CD4-positive, alpha-beta memory T cell (primary cell): Measurements from ENCODE around the gene GPT2. TPM values are rescaled to one million over a fixed set of nuclear protein-coding genes. Genes with fewer than 3 reads are reported as not detected.
"Not testable (repeated sequence)": the region's sequence is repeated elsewhere in the genome, so short reads cannot be mapped to it uniquely, and the experiment has no call there.

Source experiments
- CTCF ChIA-PET: fragments of 350-600 bp; sonication (Branson Sonifier 250); formaldehyde crosslinking; loops from one replicate; lab custom pipeline; 2021; ENCODE audit warnings: inconsistent platforms; ENCODE audit not compliant: partially characterized antibody; lab: Charles Lee
- POLR2A ChIA-PET: fragments of 350-600 bp; sonication (Branson Sonifier 250); formaldehyde crosslinking; loops from one replicate; lab custom pipeline; 2021; ENCODE audit not compliant: partially characterized antibody; lab: Charles Lee
- DNase-seq, 5 donors: peaks; one replicate each; pipeline versions ENCODE4 v3.0.0 to v3.0.0-alpha.2; 2020 to 2022; ENCODE audit warnings: mixed read lengths in 1 of 5
- H3K27ac ChIP-seq: one replicate; pipeline ENCODE4 v1.7.0; 2013; ENCODE audit warnings: low read depth, low read length
- H3K27me3 ChIP-seq: 2 replicates; pipeline ENCODE4 v1.7.0; 2013; ENCODE audit warnings: mild to moderate bottlenecking, low read length, moderate library complexity; ENCODE audit not compliant: insufficient read depth
- H3K36me3 ChIP-seq: 2 replicates; pipeline ENCODE4 v1.7.0; 2013; ENCODE audit warnings: mild to moderate bottlenecking, low read length, moderate library complexity; ENCODE audit not compliant: insufficient read depth
- H3K4me1 ChIP-seq: 2 replicates; pipeline ENCODE4 v1.7.0; 2013; ENCODE audit warnings: mild to moderate bottlenecking, low read length, moderate library complexity; ENCODE audit not compliant: insufficient read depth
- H3K4me3 ChIP-seq, 2 donors: one replicate each; pipeline ENCODE4 v1.7.0; 2013; ENCODE audit warnings: low read length in 2 of 2, mild to moderate bottlenecking in 1 of 2
- H3K9me3 ChIP-seq, 2 donors: one replicate each; pipeline ENCODE4 v1.7.0; 2013; ENCODE audit warnings: low read length in 2 of 2, control low read depth in 1 of 2; ENCODE audit not compliant: control insufficient read depth in 1 of 2
- H3K27ac Mint-ChIP-seq, 7 donors: one replicate each; pipeline ENCODE4 v1.8.0; 2020 to 2021; ENCODE audit warnings: mixed read lengths in 7 of 7, mild to moderate bottlenecking in 6 of 7, inconsistent platforms in 3 of 7, moderate library complexity in 3 of 7
- H3K27me3 Mint-ChIP-seq, 2 donors: one replicate each; pipeline ENCODE4 v1.8.0; 2020 to 2021; ENCODE audit warnings: mixed read lengths in 2 of 2
- H3K36me3 Mint-ChIP-seq, 2 donors: one replicate each; pipeline ENCODE4 v1.8.0; 2020 to 2021; ENCODE audit warnings: mixed read lengths in 2 of 2, inconsistent platforms in 1 of 2, mild to moderate bottlenecking in 1 of 2
- H3K4me1 Mint-ChIP-seq, 4 donors: one replicate each; pipeline ENCODE4 v1.8.0; 2020 to 2021; ENCODE audit warnings: mixed read lengths in 4 of 4, mild to moderate bottlenecking in 1 of 4
- H3K4me3 Mint-ChIP-seq, 8 donors: one replicate each; pipeline ENCODE4 v1.8.0; 2020 to 2021; ENCODE audit warnings: mixed read lengths in 8 of 8, mild to moderate bottlenecking in 7 of 8, moderate library complexity in 6 of 8, inconsistent platforms in 3 of 8
- H3K9me3 Mint-ChIP-seq, 8 donors: one replicate each; pipeline ENCODE4 v1.8.0; 2020 to 2021; ENCODE audit warnings: mixed read lengths in 8 of 8, mild to moderate bottlenecking in 5 of 8, inconsistent platforms in 3 of 8, moderate library complexity in 1 of 8
- intact Hi-C: fragments of 100-400 bp; cut with micrococcal nuclease; formaldehyde crosslinking; loops from one replicate; pipeline ENCODE4 v1.15.1; 2023
- polyA plus RNA-seq, 2 donors: library from polyadenylated mRNA; unstranded; fragments of 300-500 nt; fragmentation: Illumina TruSeq; gene quantifications; one replicate each; pipeline ENCODE4 v1.2.3, GENCODE V29; 2021
- total RNA-seq, 2 experiments: library from RNA; stranded (reverse); gene quantifications; one replicate each; pipeline ENCODE4 v1.2.3, GENCODE V29; 2021

Gene GPT2
- total and polyA plus RNA-seq, 4 experiments from 2014 or later, result 0.63 to 1.5 (median 1.2) TPM; not detected in 1

GRCh38 chr16:46866286-46866685, 17.9 kb upstream of the GPT2 start:
- H3K4me3 Mint-ChIP-seq, result no peak overlapping the region
- intact Hi-C loops, result no loop called here
- H3K27me3 Mint-ChIP-seq, result peaks cover 0 to 3% of the 10 kb centered on the region in 2 donors
- no peak overlapping the region for H3K27ac ChIP-seq
- no peak overlapping the region for H3K4me3 ChIP-seq
- H3K9me3 Mint-ChIP-seq, result peaks cover 0 to 4% (median 0%) of the 10 kb centered on the region in 8 donors
- H3K36me3 Mint-ChIP-seq, result peaks cover 0 to 7% of the 10 kb centered on the region in 2 donors
- H3K36me3 ChIP-seq, result no peaks in the 10 kb centered on the region
- H3K27me3 ChIP-seq, result no peaks in the 10 kb centered on the region
- no peak overlapping the region for H3K27ac Mint-ChIP-seq
- peaks cover 9% of the 10 kb centered on the region for H3K4me1 ChIP-seq
- CTCF ChIA-PET, result no interaction called here
- POLR2A ChIA-PET, result no interaction called here
- no peak for DNase-seq
- no peaks in the 10 kb centered on the region for H3K9me3 ChIP-seq
- peaks cover 4 to 21% (median 10%) of the 10 kb centered on the region in 4 donors for H3K4me1 Mint-ChIP-seq

DNA sequence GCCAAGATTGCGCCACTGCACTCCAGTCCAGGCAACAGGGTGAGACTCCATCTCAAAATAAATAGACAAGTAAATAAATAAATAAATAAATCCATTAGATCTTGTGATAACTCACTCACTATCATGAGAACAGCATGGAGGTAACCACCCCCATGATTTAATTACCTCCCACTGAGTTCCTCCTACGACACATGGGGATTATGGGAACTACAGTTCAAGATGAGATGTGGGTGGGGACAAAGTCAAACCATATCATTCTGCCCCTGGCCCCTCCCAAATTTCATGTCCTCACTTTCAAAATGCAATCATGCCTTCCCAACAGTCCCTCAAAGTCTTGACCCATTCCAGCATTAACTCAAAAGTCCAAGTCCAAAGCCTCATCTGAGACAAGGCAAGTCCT, 16.7 kb upstream of the GPT2 start:
- H3K9me3 ChIP-seq, H3K4me1 ChIP-seq, H3K27me3 Mint-ChIP-seq, H3K27ac Mint-ChIP-seq, H3K4me3 ChIP-seq, H3K27me3 ChIP-seq, H3K27ac ChIP-seq, DNase-seq, H3K36me3 ChIP-seq, intact Hi-C loops, H3K9me3 Mint-ChIP-seq, H3K4me3 Mint-ChIP-seq, H3K36me3 Mint-ChIP-seq: not testable (repeated sequence)
- CTCF ChIA-PET, result interaction anchor here (1.3 kb wide), 1 partner anchor 14 kb away, joined by 4 read pairs; no protein-coding TSS in a partner anchor
- peaks cover 4 to 16% (median 10%) of the 10 kb centered on the region in 4 donors for H3K4me1 Mint-ChIP-seq
- POLR2A ChIA-PET, result interaction anchor here (0.6 kb wide), 1 partner anchor 89 kb away, joined by 3 read pairs; no protein-coding TSS in a partner anchor

DNA sequence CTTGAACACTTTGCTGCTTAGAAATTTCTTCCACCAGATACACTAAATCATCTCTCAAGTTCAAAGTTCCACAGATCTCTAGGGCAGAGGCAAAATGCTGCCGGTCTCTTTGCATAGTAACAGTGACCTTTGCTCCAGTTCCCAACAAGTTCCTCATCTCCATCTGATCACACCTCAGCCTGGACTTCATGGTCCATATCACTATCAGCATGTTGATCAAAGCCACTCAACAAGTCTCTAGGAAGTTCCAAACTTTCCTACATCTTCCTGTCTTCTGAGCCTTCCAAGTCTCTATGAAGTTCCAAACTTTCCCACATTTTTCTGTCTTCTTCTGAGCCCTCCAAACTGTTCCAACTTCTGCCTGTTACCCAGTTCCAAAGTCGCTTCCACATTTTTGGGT, 15.3 kb upstream of the GPT2 start:
- H3K4me1 ChIP-seq, H3K36me3 ChIP-seq, H3K9me3 ChIP-seq, POLR2A ChIA-PET, H3K27me3 ChIP-seq, DNase-seq, H3K27ac ChIP-seq, H3K36me3 Mint-ChIP-seq, H3K27ac Mint-ChIP-seq, H3K4me3 Mint-ChIP-seq, H3K4me3 ChIP-seq, H3K27me3 Mint-ChIP-seq, CTCF ChIA-PET, H3K4me1 Mint-ChIP-seq, H3K9me3 Mint-ChIP-seq, intact Hi-C loops: not testable (repeated sequence)

DNA sequence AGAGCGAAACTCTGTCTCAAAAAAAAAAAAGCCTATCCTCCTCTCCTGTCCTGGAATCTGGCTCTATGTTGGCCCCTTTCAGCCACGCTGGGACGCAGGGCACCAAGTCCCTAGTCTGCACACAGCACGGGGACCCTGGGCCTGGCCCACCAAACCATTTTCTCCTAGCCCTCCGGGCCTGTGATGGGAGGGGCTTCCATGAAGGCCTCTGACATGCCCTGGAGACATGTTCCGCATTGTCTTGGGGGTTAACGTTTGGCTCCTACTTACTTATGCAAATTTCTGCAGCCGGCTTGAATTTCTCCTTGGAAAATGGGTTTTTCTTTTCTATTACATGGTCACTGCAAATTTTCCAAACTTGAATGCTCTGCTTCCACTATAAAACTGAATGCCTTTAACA, 12.6 kb upstream of the GPT2 start:
- ChIA-PET CTCF (no interaction called here), POLR2A (no interaction called here)
- Histone ChIP-seq H3K4me1 (no peaks in the 10 kb centered on the region), H3K9me3 (no peaks in the 10 kb centered on the region), H3K36me3 (no peaks in the 10 kb centered on the region), H3K27ac (no peak overlapping the region), H3K4me3 (no peak overlapping the region), H3K27me3 (no peaks in the 10 kb centered on the region)
- Mint-ChIP-seq H3K4me1 (no peaks in the 10 kb centered on the region), H3K4me3 (no peak overlapping the region), H3K36me3 (peaks cover 0 to 7% of the 10 kb centered on the region in 2 donors), H3K27ac (no peak overlapping the region), H3K27me3 (peaks cover 0 to 3% of the 10 kb centered on the region in 2 donors), H3K9me3 (no peaks in the 10 kb centered on the region)
- no peak for DNase-seq
- intact Hi-C loops, result no loop called here

GRCh38 chr16:46873201-46873600, 11.0 kb upstream of the GPT2 start:
- no peaks in the 10 kb centered on the region for H3K4me1 ChIP-seq
- ChIA-PET CTCF (interaction anchor here (1.2 kb wide), 1 partner anchor 19 kb away, joined by 4 read pairs; no protein-coding TSS in a partner anchor), POLR2A (interaction anchor here (0.6 kb wide), 1 partner anchor 11 kb away, joined by 4 read pairs; no protein-coding TSS in a partner anchor)
- no peaks in the 10 kb centered on the region for H3K27me3 ChIP-seq
- no peaks in the 10 kb centered on the region for H3K4me1 Mint-ChIP-seq
- intact Hi-C loops, result no loop called here
- H3K4me3 ChIP-seq, result no peak overlapping the region
- peaks cover 0 to 2% of the 10 kb centered on the region in 2 donors for H3K27me3 Mint-ChIP-seq
- H3K9me3 Mint-ChIP-seq, result no peaks in the 10 kb centered on the region
- H3K27ac Mint-ChIP-seq, result no peak overlapping the region
- H3K4me3 Mint-ChIP-seq, result no peak overlapping the region
- no peak overlapping the region for H3K27ac ChIP-seq
- H3K36me3 Mint-ChIP-seq, result no peaks in the 10 kb centered on the region
- no peaks in the 10 kb centered on the region for H3K36me3 ChIP-seq
- no peak for DNase-seq
- no peaks in the 10 kb centered on the region for H3K9me3 ChIP-seq

GRCh38 chr16:46875243-46875642, 8.9 kb upstream of the GPT2 start:
- CTCF ChIA-PET, result interaction anchor here (1.8 kb wide), 1 partner anchor 12 kb away, joined by 5 read pairs; no protein-coding TSS in a partner anchor

GRCh38 chr16:46882304-46882939, 1.7 kb upstream of the GPT2 start:
- Histone ChIP-seq H3K4me1 (peaks cover 10% of the 10 kb centered on the region), H3K27ac (no peak overlapping the region), H3K9me3 (no peaks in the 10 kb centered on the region), H3K27me3 (no peaks in the 10 kb centered on the region), H3K4me3 (no peak overlapping the region), H3K36me3 (no peaks in the 10 kb centered on the region)
- peaks cover 0 to 1% of the 10 kb centered on the region in 2 donors for H3K36me3 Mint-ChIP-seq
- H3K4me1 Mint-ChIP-seq, result peaks cover 8 to 23% (median 15%) of the 10 kb centered on the region in 4 donors
- intact Hi-C loops, result no loop called here
- H3K27ac Mint-ChIP-seq, result peak overlapping the region in 2 of 7 donors; percentile 16 to 28
- ChIA-PET CTCF (no interaction called here), POLR2A (no interaction called here)
- peaks cover 3 to 5% of the 10 kb centered on the region in 2 donors for H3K27me3 Mint-ChIP-seq
- peak overlapping the region; percentile 3 to 98 (median 52) for H3K4me3 Mint-ChIP-seq
- no peaks in the 10 kb centered on the region for H3K9me3 Mint-ChIP-seq
- DNase-seq, result no peak

More at GRCh38 chr16:46875243-46875642, 8.9 kb upstream of the GPT2 start:
- Mint-ChIP-seq H3K27me3 (no peaks in the 10 kb centered on the region), H3K4me1 (no peaks in the 10 kb centered on the region), H3K36me3 (no peaks in the 10 kb centered on the region), H3K9me3 (no peaks in the 10 kb centered on the region), H3K4me3 (no peak overlapping the region), H3K27ac (no peak overlapping the region)
- POLR2A ChIA-PET, result interaction anchor here (0.8 kb wide), 1 partner anchor 8 kb away, joined by 3 read pairs; no protein-coding TSS in a partner anchor
- intact Hi-C loops, result no loop called here
- DNase-seq, result no peak
- Histone ChIP-seq H3K27me3 (no peaks in the 10 kb centered on the region), H3K36me3 (no peaks in the 10 kb centered on the region), H3K4me3 (no peak overlapping the region), H3K4me1 (no peaks in the 10 kb centered on the region), H3K27ac (no peak overlapping the region), H3K9me3 (no peaks in the 10 kb centered on the region)
